ENCODE results near the gene SCN11A. TPM values are rescaled to one million over a fixed set of nuclear protein-coding genes. Genes with fewer than 3 reads are reported as not detected.

Gene SCN11A
- total and polyA plus RNA-seq, 9 of the 15 experiments (the other 6 are each of a cell fraction or from before 2014, with no cell fraction given): 0.01 to 0.05 (median 0.04) TPM; not detected in 6

GRCh38 chr3:39051649-39052561, at the start of gene SCN11A, which contains the start of gene WDR48 (continued):
- TF ChIP-seq RREB1 (CRISPR knock-in tag; IDR thresholded peaks at IDR 0.05): peak; percentile 76; the same call in 1 of the 2 replicates
- no peak for TF ChIP-seq SREBF2 (CRISPR knock-in tag; IDR thresholded peaks at IDR 0.05)
- TF ChIP-seq ZNF12 (CRISPR knock-in tag; IDR thresholded peaks at IDR 0.05): no peak
- TF ChIP-seq ZNF316 (IDR thresholded peaks at IDR 0.05): no peak
- no peak for TF ChIP-seq SMARCA5 (IDR thresholded peaks at IDR 0.05)
- no peak for TF ChIP-seq HEY1 (CRISPR knock-in tag; IDR thresholded peaks at IDR 0.05; ENCODE audit: borderline replicate concordance)
- no peak for TF ChIP-seq MLX (CRISPR knock-in tag; conservative IDR thresholded peaks at IDR 0.05)
- no peak for TF ChIP-seq ZNF561 (CRISPR knock-in tag; conservative IDR thresholded peaks at IDR 0.05)
- TF ChIP-seq FOXJ3 (CRISPR knock-in tag; IDR thresholded peaks at IDR 0.05): peak; percentile 78; the same call in 1 of the 2 replicates
- no peak for TF ChIP-seq ZC3H11A (IDR thresholded peaks at IDR 0.05; ENCODE audit: low read depth, low read length)
- no peak for TF ChIP-seq ZNF274 (IDR thresholded peaks at IDR 0.05; ENCODE audit: borderline replicate concordance, low read depth, low read length)
- TF ChIP-seq CREB3L1 (IDR thresholded peaks at IDR 0.05; ENCODE audit: borderline replicate concordance, low read depth): no peak; the same call in 1 of the 2 replicates
- peak; percentile 72 for TF ChIP-seq VEZF1 (CRISPR knock-in tag; IDR thresholded peaks at IDR 0.05)
- TF ChIP-seq CREB3 (tag; conservative IDR thresholded peaks at IDR 0.05; ENCODE audit: low read depth): peak; percentile 78; the same call in 1 of the 2 replicates
- TF ChIP-seq ELF4 (CRISPR knock-in tag; IDR thresholded peaks at IDR 0.05): no peak
